Caki2 (cell line): Measurements from ENCODE around the gene ABT1. TPM values are rescaled to one million over a fixed set of nuclear protein-coding genes. Genes with fewer than 3 reads are reported as not detected.

Source experiments
- DNase-seq: peaks from one replicate; pipeline ENCODE4 v3.0.0-alpha.2; 2015; ENCODE audit warnings: low read depth
- in situ Hi-C: cut with HindIII; loops from 2 replicates; pipeline ENCODE4 v1.10.0; 2016; ENCODE audit warnings: low sequenced_read_pairs, low pct_unique_long_range_greater_than_20kb, mixed read lengths
- total RNA-seq: library from RNA; depleted of rRNA; stranded (reverse); fragments of >200 nt; shearing (Covaris generic); gene quantifications from 2 replicates; pipeline ENCODE4 v1.2.3, GENCODE V29; 2014; ENCODE audit warnings: low replicate concordance

ABT1 gene
- total RNA-seq, 1 experiment from 2014 or later = 24.0 TPM

GRCh38 chr6:26597821-26598220 lies 1.1 kb downstream of the ABT1 start:
- in situ Hi-C loops = no loop called here
- DNase-seq = no peak

GRCh38 chr6:26598267-26598666 lies 1.5 kb downstream of the ABT1 start:
- DNase-seq = no peak

GRCh38 chr6:26599134-26599533 lies 2.4 kb downstream of the ABT1 start:
- in situ Hi-C loops = no loop called here
- DNase-seq = no peak

More at GRCh38 chr6:26598267-26598666, 1.5 kb downstream of the ABT1 start:
- in situ Hi-C loops = no loop called here

GRCh38 chr6:26599591-26599990 lies 2.8 kb downstream of the ABT1 start:
- in situ Hi-C loops = no loop called here
- DNase-seq = no peak

GRCh38 chr6:26600759-26601158 lies 4.0 kb downstream of the ABT1 start:
- in situ Hi-C loops = no loop called here

GRCh38 chr6:26602262-26602661 lies 5.5 kb downstream of the ABT1 start:
- in situ Hi-C loops = no loop called here
- DNase-seq = no peak

More at GRCh38 chr6:26600759-26601158, 4.0 kb downstream of the ABT1 start:
- no peak for DNase-seq

- in situ Hi-C loops = no loop called here
- DNase-seq = no peak
Measured at GRCh38 chr6:26604026-26604425, 7.3 kb downstream of the ABT1 start.

GRCh38 chr6:26604797-26605196 lies 8.0 kb downstream of the ABT1 start:
- in situ Hi-C loops = no loop called here
- DNase-seq = no peak

- in situ Hi-C loops = no loop called here
- DNase-seq = peak; percentile 67
Measured at GRCh38 chr6:26607434-26608230, 10.9 kb downstream of the ABT1 start.

GRCh38 chr6:26609463-26609862 lies 12.7 kb downstream of the ABT1 start:
- in situ Hi-C loops = no loop called here
- DNase-seq = no peak

GRCh38 chr6:26611599-26611998 lies 14.8 kb downstream of the ABT1 start:
- DNase-seq = no peak

GRCh38 chr6:26613201-26613600 lies 16.4 kb downstream of the ABT1 start:
- no peak for DNase-seq

More at GRCh38 chr6:26611599-26611998, 14.8 kb downstream of the ABT1 start:
- in situ Hi-C loops = no loop called here

GRCh38 chr6:26613689-26614683 lies 17.2 kb downstream of the ABT1 start:
- in situ Hi-C loops = no loop called here
- DNase-seq = no peak

More at GRCh38 chr6:26613201-26613600, 16.4 kb downstream of the ABT1 start:
- in situ Hi-C loops = no loop called here

- no peak for DNase-seq
- in situ Hi-C loops = no loop called here
Measured at GRCh38 chr6:26623339-26623859, 26.6 kb downstream of the ABT1 start.

GRCh38 chr6:26624557-26624956 lies 27.8 kb downstream of the ABT1 start:
- in situ Hi-C loops = no loop called here
- no peak for DNase-seq

GRCh38 chr6:26627843-26628242 lies 31.1 kb downstream of the ABT1 start:
- no peak for DNase-seq
- in situ Hi-C loops = no loop called here

- in situ Hi-C loops = no loop called here
- no peak for DNase-seq
Measured at GRCh38 chr6:26629359-26629758, 32.6 kb downstream of the ABT1 start.

GRCh38 chr6:26640806-26641205 lies 44.1 kb downstream of the ABT1 start:
- in situ Hi-C loops = no loop called here
- no peak for DNase-seq

- in situ Hi-C loops = no loop called here
- DNase-seq = no peak
Measured at GRCh38 chr6:26646074-26646473, 49.3 kb downstream of the ABT1 start.
